Brain microvascular endothelial cell (primary cell): ENCODE measurements around the gene TEAD1.

ENCODE experiments used
- DNase-seq: peaks from one replicate; pipeline ENCODE4 v3.0.0-alpha.2; 2020
- H3K27ac ChIP-seq: fragments of 250-450 bp; sonication (Bioruptor Pico); 2 replicates; pipeline ENCODE4 v1.5.1; 2020; ENCODE audit warnings: mild to moderate bottlenecking, moderate library complexity
- H3K27me3 ChIP-seq: fragments of 250-450 bp; sonication (Bioruptor Pico); replicated peaks from 2 replicates; pipeline ENCODE4 v1.5.1; 2020; ENCODE audit warnings: mild to moderate bottlenecking
- H3K36me3 ChIP-seq: fragments of 250-450 bp; sonication (Bioruptor Pico); replicated peaks from 2 replicates; pipeline ENCODE4 v1.5.1; 2020; ENCODE audit warnings: mild to moderate bottlenecking
- H3K4me3 ChIP-seq: 2 replicates; pipeline ENCODE4 v1.5.1; 2011; ENCODE audit warnings: low read depth, mild to moderate bottlenecking, control low read depth, low read length, moderate library complexity
- CTCF ChIP-seq: IDR thresholded peaks from 2 replicates; pipeline ENCODE4 v1.5.1; 2011; ENCODE audit warnings: low read depth, mild to moderate bottlenecking, moderate library complexity, low read length, control low read depth, inconsistent platforms; ENCODE audit errors: missing control alignments
- in situ Hi-C: cut with HindIII; loops from 2 replicates; pipeline ENCODE4 v1.10.0; 2017; ENCODE audit warnings: low sequenced_read_pairs, low pct_ligation_motif_present

TEAD1 gene

DNA sequence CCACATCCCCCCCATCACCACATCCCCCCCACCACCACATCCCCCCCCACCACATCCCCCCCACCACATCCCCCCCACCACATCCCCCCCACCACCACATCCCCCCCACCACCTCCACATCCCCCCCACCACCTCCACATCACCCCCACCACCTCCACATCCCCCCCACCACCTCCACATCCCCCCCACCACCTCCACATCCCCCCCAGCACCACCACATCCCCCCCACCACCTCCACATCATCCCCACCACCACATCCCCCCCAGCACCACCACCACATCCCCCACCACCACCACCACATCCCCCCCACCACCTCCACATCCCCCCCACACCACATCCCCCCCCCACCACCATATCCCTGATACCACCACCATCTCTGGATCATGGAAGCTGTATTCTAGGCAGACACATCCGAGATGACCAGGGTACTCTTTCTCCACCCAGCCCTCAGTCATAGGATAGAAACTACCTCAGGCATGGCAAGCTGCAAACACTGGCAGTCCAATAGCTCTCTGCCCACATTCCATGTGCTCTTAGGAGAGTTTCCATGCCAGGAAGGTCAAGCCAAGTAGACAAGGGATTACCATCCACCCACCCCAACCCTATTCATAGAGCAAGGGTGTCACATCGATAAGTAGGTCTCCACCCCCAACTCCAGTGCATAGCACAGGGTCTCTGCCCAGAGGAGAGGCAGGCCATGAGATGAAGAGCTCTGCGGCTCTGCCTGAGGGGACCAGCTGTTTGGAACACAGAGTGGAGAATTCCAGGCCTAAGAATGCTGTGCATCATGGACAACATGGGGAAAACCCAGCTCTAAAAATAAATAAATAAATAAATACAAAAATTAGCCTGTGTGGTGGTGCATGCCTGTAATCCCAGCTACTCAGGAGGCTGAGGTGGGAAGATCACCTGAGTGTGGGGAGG, 33.0 kb upstream of the TEAD1 start:
- H3K27ac ChIP-seq: no peak overlapping the region
- in situ Hi-C loops: no loop called here
- no peak overlapping the region for H3K4me3 ChIP-seq
- no peaks in the 10 kb centered on the region for H3K27me3 ChIP-seq
- no peak for TF ChIP-seq CTCF
- no peak for DNase-seq
- H3K36me3 ChIP-seq: no peaks in the 10 kb centered on the region

- Histone ChIP-seq H3K27me3 (no peaks in the 10 kb centered on the region), H3K27ac (no peak overlapping the region), H3K36me3 (no peaks in the 10 kb centered on the region), H3K4me3 (no peak overlapping the region)
- TF ChIP-seq CTCF: peak; percentile 18
- in situ Hi-C loops: no loop called here
- DNase-seq: peak; percentile 20
Observed at GRCh38 chr11:12642040-12642439, 32.2 kb upstream of the TEAD1 start.

DNA sequence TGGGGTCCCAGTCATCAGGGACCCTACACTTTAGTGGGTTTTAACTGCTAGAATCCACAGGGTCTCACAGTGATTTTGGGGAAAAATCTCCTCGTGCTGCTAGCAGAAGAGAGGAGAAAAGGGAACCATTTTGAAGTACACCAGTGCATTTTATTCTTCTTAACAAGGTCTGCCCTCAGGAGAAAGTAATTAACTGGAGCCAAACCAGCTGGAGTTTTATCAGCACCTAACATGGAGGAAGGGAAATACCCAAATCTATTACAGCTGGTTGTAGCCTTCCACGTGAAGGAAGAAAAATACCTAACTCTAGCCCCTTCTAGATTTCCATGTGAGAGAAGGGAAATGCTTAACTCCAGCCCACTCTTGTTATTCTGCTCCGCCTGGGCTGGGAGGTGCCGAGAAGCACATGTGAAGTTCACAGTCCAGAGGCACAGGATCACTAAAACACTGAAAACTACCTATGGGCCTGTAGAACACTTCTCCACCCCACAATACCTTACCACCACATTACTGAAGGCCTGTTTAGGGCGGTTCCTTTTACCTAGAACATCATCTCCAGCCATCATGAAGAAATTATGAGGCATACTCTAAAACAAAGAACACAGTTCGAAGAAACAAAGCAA, 31.3 kb upstream of the TEAD1 start:
- in situ Hi-C loops: no loop called here
- no peaks in the 10 kb centered on the region for H3K36me3 ChIP-seq
- no peak for DNase-seq

DNA sequence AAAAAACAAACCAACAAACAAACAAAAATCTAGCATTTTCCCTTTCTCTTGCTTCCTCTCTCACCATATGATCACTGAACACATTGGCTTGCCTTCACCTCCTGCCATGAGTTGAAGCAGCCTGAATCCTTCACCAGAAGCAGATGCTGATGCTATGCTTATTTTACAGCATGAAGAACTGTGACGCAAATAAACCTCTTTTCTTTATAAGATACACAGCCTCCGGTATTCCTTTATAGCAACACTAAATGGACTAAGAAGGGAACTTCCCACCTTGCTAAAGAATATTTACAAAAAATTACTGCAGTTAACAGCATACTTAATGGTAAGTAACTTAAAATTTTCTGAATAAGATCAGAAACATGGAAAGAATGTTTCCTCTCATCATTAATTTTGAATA, 27.7 kb upstream of the TEAD1 start:
- H3K4me3 ChIP-seq: no peak overlapping the region
- TF ChIP-seq CTCF: no peak
- in situ Hi-C loops: no loop called here
- no peaks in the 10 kb centered on the region for H3K36me3 ChIP-seq
- no peak overlapping the region for H3K27ac ChIP-seq
- no peaks in the 10 kb centered on the region for H3K27me3 ChIP-seq
- DNase-seq: no peak

More for the DNA sequence above, 31.3 kb upstream of the TEAD1 start:
- Histone ChIP-seq H3K27ac (no peak overlapping the region), H3K27me3 (no peaks in the 10 kb centered on the region), H3K4me3 (no peak overlapping the region)
- TF ChIP-seq CTCF: no peak

- Histone ChIP-seq H3K36me3 (no peaks in the 10 kb centered on the region), H3K4me3 (no peak overlapping the region), H3K27me3 (no peaks in the 10 kb centered on the region), H3K27ac (no peak overlapping the region)
- peak; percentile 41 for DNase-seq
- TF ChIP-seq CTCF: no peak
- in situ Hi-C loops: no loop called here
Observed at GRCh38 chr11:12653729-12654128, 20.5 kb upstream of the TEAD1 start.
